ENCODE results near the gene SLCO2B1. TPM values are rescaled to one million over a fixed set of nuclear protein-coding genes. Genes with fewer than 3 reads are reported as not detected.
A peak's percentile ranks its signal among the peaks of the same experiment; 100 is the strongest.

SLCO2B1 gene
- total RNA-seq, 1 donor from 2014 or later, result 9.4 TPM

DNA sequence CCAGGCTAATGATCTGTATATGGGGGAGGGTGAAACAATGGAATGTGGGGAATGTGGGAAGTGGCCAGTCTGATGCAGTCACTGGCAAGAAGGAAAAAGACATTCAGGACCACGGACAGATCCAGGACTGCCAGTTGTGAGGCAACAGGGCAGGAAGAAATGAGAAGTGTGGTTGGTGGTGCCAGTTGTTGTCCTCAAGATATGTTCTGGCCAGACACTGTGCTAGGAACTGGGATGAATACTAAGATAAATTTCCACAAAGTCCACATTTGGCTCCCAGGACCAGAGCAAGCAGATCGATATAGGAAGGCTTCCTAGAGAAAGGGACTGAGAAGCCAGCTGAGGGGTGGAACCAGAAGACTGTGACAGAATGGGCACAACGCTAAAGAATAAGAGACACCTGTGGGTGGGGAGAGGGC, 82.9 kb downstream of the SLCO2B1 start:
- H3K9me3 ChIP-seq (ENCODE audit: control insufficient read depth in 3 of 3, low read length in 3 of 3), result no peaks in the 10 kb centered on the region
- no peak overlapping the region for H3K9ac ChIP-seq (ENCODE audit: low read depth in 1 of 3, low read length in 3 of 3)
- H3K36me3 ChIP-seq (ENCODE audit: control insufficient read depth in 3 of 3, insufficient read depth in 3 of 3, low read length in 3 of 3), result no peaks in the 10 kb centered on the region
- H3K27me3 ChIP-seq (ENCODE audit: control insufficient read depth in 3 of 3, insufficient read depth in 3 of 3, low read length in 3 of 3), result peaks cover 2 to 20% (median 6%) of the 10 kb centered on the region in 3 donors
- H3K27ac ChIP-seq (ENCODE audit: low read depth, low read length), result no peak overlapping the region
- H3K4me3 ChIP-seq (ENCODE audit: low read length in 3 of 3), result no peak overlapping the region
- H3K4me1 ChIP-seq (ENCODE audit: control insufficient read depth in 3 of 3, insufficient read depth in 3 of 3, low read length in 3 of 3), result no peaks in the 10 kb centered on the region

DNA sequence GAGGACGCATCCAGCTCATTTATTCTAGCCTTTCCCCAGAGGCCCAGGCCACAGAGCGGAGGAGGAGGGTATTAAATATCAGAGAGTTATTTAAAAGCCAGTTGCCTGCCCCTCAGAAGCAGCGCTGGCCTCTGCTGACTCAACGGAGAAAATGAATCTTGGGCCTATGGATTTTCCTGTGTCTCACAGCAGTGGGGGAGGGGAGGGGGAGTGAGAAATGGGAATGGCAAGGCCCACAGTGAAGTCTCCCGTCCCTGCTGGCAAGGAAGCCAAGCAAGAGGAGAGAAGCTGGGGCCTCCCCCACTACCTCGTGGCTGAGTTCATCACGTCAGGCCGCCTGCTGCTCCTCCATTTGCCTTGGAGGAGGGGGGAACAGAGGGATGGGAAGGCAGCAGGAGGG, 85.2 kb downstream of the SLCO2B1 start:
- Histone ChIP-seq H3K4me3 (ENCODE audit: low read length in 3 of 3) (no peak overlapping the region), H3K27me3 (ENCODE audit: control insufficient read depth in 3 of 3, insufficient read depth in 3 of 3, low read length in 3 of 3) (peaks cover 13 to 33% (median 15%) of the 10 kb centered on the region in 3 donors), H3K9ac (ENCODE audit: low read depth in 1 of 3, low read length in 3 of 3) (no peak overlapping the region), H3K4me1 (ENCODE audit: control insufficient read depth in 3 of 3, insufficient read depth in 3 of 3, low read length in 3 of 3) (no peaks in the 10 kb centered on the region), H3K27ac (ENCODE audit: low read depth, low read length) (no peak overlapping the region), H3K36me3 (ENCODE audit: control insufficient read depth in 3 of 3, insufficient read depth in 3 of 3, low read length in 3 of 3) (no peaks in the 10 kb centered on the region), H3K9me3 (ENCODE audit: control insufficient read depth in 3 of 3, low read length in 3 of 3) (no peaks in the 10 kb centered on the region)

- Histone ChIP-seq H3K27ac (ENCODE audit: low read depth, low read length) (no peak overlapping the region), H3K4me1 (ENCODE audit: control insufficient read depth in 3 of 3, insufficient read depth in 3 of 3, low read length in 3 of 3) (no peaks in the 10 kb centered on the region), H3K9me3 (ENCODE audit: control insufficient read depth in 3 of 3, low read length in 3 of 3) (no peaks in the 10 kb centered on the region), H3K27me3 (ENCODE audit: control insufficient read depth in 3 of 3, insufficient read depth in 3 of 3, low read length in 3 of 3) (peaks cover 13 to 36% (median 20%) of the 10 kb centered on the region in 3 donors), H3K4me3 (ENCODE audit: low read length in 3 of 3) (no peak overlapping the region), H3K36me3 (ENCODE audit: control insufficient read depth in 3 of 3, insufficient read depth in 3 of 3, low read length in 3 of 3) (no peaks in the 10 kb centered on the region), H3K9ac (ENCODE audit: low read depth in 1 of 3, low read length in 3 of 3) (no peak overlapping the region)
These were observed 86.1 kb downstream of the SLCO2B1 start for GRCh38 chr11:75237050-75237449.

GRCh38 chr11:75238595-75239440, 87.9 kb downstream of the SLCO2B1 start:
- no peak overlapping the region for H3K4me3 ChIP-seq (ENCODE audit: low read length in 3 of 3)
- no peak overlapping the region for H3K9ac ChIP-seq (ENCODE audit: low read depth in 1 of 3, low read length in 3 of 3)
- peaks cover 29 to 51% (median 31%) of the 10 kb centered on the region in 3 donors for H3K27me3 ChIP-seq (ENCODE audit: control insufficient read depth in 3 of 3, insufficient read depth in 3 of 3, low read length in 3 of 3)
- no peak overlapping the region for H3K27ac ChIP-seq (ENCODE audit: low read depth, low read length)
- H3K9me3 ChIP-seq (ENCODE audit: control insufficient read depth in 3 of 3, low read length in 3 of 3), result no peaks in the 10 kb centered on the region
- H3K36me3 ChIP-seq (ENCODE audit: control insufficient read depth in 3 of 3, insufficient read depth in 3 of 3, low read length in 3 of 3), result no peaks in the 10 kb centered on the region
- peaks cover 0 to 2% (median 0%) of the 10 kb centered on the region in 3 donors for H3K4me1 ChIP-seq (ENCODE audit: control insufficient read depth in 3 of 3, insufficient read depth in 3 of 3, low read length in 3 of 3)

DNA sequence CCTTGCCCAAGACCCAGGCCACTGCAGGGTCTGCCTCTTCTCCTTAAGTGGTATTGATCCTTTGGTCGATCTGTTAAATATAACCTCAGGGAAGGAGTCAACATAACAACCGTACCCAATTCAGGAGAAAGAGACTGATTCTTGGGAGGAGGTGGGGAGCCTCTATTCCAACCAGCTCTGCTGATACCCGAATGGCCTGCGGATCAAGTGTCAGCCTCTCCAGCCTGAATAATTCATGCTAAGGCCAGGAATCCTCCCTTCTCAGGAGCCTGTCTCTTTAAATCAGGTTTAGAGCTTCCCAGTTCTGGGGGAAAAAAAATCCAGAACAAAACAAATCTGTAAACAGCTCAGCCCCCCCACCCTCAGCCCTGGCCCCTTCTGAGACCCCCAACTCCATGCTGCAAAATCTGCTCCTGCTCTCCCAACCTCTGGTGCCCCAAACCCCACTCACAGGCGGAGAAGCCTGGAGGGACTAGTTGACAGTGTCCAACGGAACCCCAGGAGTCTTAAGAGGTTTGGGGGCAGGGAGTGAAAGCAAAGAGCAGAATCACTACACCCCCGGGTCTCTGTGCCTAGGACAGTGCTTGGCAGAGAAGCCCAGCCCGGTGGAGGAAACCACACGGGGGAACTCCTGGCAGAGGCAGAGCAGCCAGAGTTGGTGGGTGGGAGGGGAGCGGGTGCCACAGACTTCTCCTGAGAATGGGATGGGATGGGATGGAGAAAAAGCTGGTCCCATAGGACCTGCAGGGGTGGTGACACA, 88.8 kb downstream of the SLCO2B1 start:
- Histone ChIP-seq H3K4me3 (ENCODE audit: low read length in 3 of 3) (no peak overlapping the region), H3K27ac (ENCODE audit: low read depth, low read length) (no peak overlapping the region), H3K27me3 (ENCODE audit: control insufficient read depth in 3 of 3, insufficient read depth in 3 of 3, low read length in 3 of 3) (peaks cover 29 to 54% (median 31%) of the 10 kb centered on the region in 3 donors), H3K36me3 (ENCODE audit: control insufficient read depth in 3 of 3, insufficient read depth in 3 of 3, low read length in 3 of 3) (no peaks in the 10 kb centered on the region), H3K4me1 (ENCODE audit: control insufficient read depth in 3 of 3, insufficient read depth in 3 of 3, low read length in 3 of 3) (peaks cover 0 to 2% (median 0%) of the 10 kb centered on the region in 3 donors), H3K9me3 (ENCODE audit: control insufficient read depth in 3 of 3, low read length in 3 of 3) (no peaks in the 10 kb centered on the region), H3K9ac (ENCODE audit: low read depth in 1 of 3, low read length in 3 of 3) (no peak overlapping the region)

- Histone ChIP-seq H3K9me3 (ENCODE audit: control insufficient read depth in 3 of 3, low read length in 3 of 3) (no peaks in the 10 kb centered on the region), H3K27me3 (ENCODE audit: control insufficient read depth in 3 of 3, insufficient read depth in 3 of 3, low read length in 3 of 3) (peaks cover 29 to 55% (median 31%) of the 10 kb centered on the region in 3 donors), H3K4me1 (ENCODE audit: control insufficient read depth in 3 of 3, insufficient read depth in 3 of 3, low read length in 3 of 3) (peaks cover 0 to 2% (median 0%) of the 10 kb centered on the region in 3 donors), H3K36me3 (ENCODE audit: control insufficient read depth in 3 of 3, insufficient read depth in 3 of 3, low read length in 3 of 3) (no peaks in the 10 kb centered on the region), H3K4me3 (ENCODE audit: low read length in 3 of 3) (peak within 1 kb of the TSS in 2 of 3 donors; percentile 49 to 67), H3K9ac (ENCODE audit: low read depth in 1 of 3, low read length in 3 of 3) (peak within 1 kb of the TSS in 1 of 3 donors; percentile 40), H3K27ac (ENCODE audit: low read depth, low read length) (no peak within 1 kb of the TSS)
These were observed 89.6 kb downstream of the SLCO2B1 start, which contains the start of gene TPBGL for GRCh38 chr11:75240311-75241035. TPBGL (plus strand) TSS chr11:75240774; CDS start chr11:75241050, 276 bp downstream.

- H3K4me3 ChIP-seq (ENCODE audit: low read length in 3 of 3), result peak overlapping the region in 2 of 3 donors; percentile 49 to 67
- H3K27me3 ChIP-seq (ENCODE audit: control insufficient read depth in 3 of 3, insufficient read depth in 3 of 3, low read length in 3 of 3), result peaks cover 29 to 52% (median 31%) of the 10 kb centered on the region in 3 donors
- H3K9me3 ChIP-seq (ENCODE audit: control insufficient read depth in 3 of 3, low read length in 3 of 3), result no peaks in the 10 kb centered on the region
- H3K36me3 ChIP-seq (ENCODE audit: control insufficient read depth in 3 of 3, insufficient read depth in 3 of 3, low read length in 3 of 3), result no peaks in the 10 kb centered on the region
- H3K4me1 ChIP-seq (ENCODE audit: control insufficient read depth in 3 of 3, insufficient read depth in 3 of 3, low read length in 3 of 3), result peaks cover 2 to 5% (median 3%) of the 10 kb centered on the region in 3 donors
- no peak overlapping the region for H3K27ac ChIP-seq (ENCODE audit: low read depth, low read length)
- H3K9ac ChIP-seq (ENCODE audit: low read depth in 1 of 3, low read length in 3 of 3), result peak overlapping the region in 1 of 3 donors; percentile 40
These were observed 90.4 kb downstream of the SLCO2B1 start for GRCh38 chr11:75241036-75241905.

- peak overlapping the region in 2 of 3 donors; percentile 36 to 49 for H3K4me3 ChIP-seq (ENCODE audit: low read length in 3 of 3)
- peak overlapping the region in 1 of 3 donors; percentile 33 for H3K9ac ChIP-seq (ENCODE audit: low read depth in 1 of 3, low read length in 3 of 3)
- H3K4me1 ChIP-seq (ENCODE audit: control insufficient read depth in 3 of 3, insufficient read depth in 3 of 3, low read length in 3 of 3), result peaks cover 2 to 7% (median 4%) of the 10 kb centered on the region in 3 donors
- H3K36me3 ChIP-seq (ENCODE audit: control insufficient read depth in 3 of 3, insufficient read depth in 3 of 3, low read length in 3 of 3), result no peaks in the 10 kb centered on the region
- H3K9me3 ChIP-seq (ENCODE audit: control insufficient read depth in 3 of 3, low read length in 3 of 3), result no peaks in the 10 kb centered on the region
- H3K27ac ChIP-seq (ENCODE audit: low read depth, low read length), result no peak overlapping the region
- peaks cover 29 to 52% (median 31%) of the 10 kb centered on the region in 3 donors for H3K27me3 ChIP-seq (ENCODE audit: control insufficient read depth in 3 of 3, insufficient read depth in 3 of 3, low read length in 3 of 3)
These were observed 91.2 kb downstream of the SLCO2B1 start for GRCh38 chr11:75241906-75242644.
